GM23338 (cell line): Measurements from ENCODE around the gene IL6R. TPM values are rescaled to one million over a fixed set of nuclear protein-coding genes. Genes with fewer than 3 reads are reported as not detected.

ENCODE experiments used
- ATAC-seq: fragments of 200-7000 bp; cut with Tn5 transposase; 3 replicates; pipeline ENCODE4 v1.9.1; 2020
- DNase-seq: peaks from one replicate; pipeline ENCODE4 v3.0.0-alpha.2; 2015; ENCODE audit warnings: low spot score
- H2AFZ ChIP-seq: fragments of 200-600 bp; sonication (generic); 2 replicates; pipeline ENCODE4 v1.8.0; 2016; ENCODE audit warnings: antibody characterized with exemption, mild to moderate bottlenecking, moderate library complexity
- H3F3A ChIP-seq: fragments of 200-600 bp; sonication (generic); replicated peaks from 2 replicates; pipeline ENCODE4 v1.8.0; 2017; ENCODE audit warnings: antibody characterized with exemption, mixed run types, low read depth
- H3K27ac ChIP-seq: fragments of 200-600 bp; sonication (generic); 2 replicates; pipeline ENCODE4 v1.6.1; 2016; ENCODE audit warnings: low read depth
- H3K27me3 ChIP-seq: fragments of 200-600 bp; sonication (generic); 2 replicates; pipeline ENCODE4 v1.8.0; 2016; ENCODE audit warnings: mild to moderate bottlenecking, mixed run types, moderate library complexity; ENCODE audit not compliant: insufficient read depth
- H3K36me3 ChIP-seq: fragments of 200-600 bp; sonication (generic); 2 replicates; pipeline ENCODE4 v1.8.0; 2016; ENCODE audit warnings: mild to moderate bottlenecking; ENCODE audit not compliant: insufficient read depth
- H3K4me1 ChIP-seq: fragments of 200-600 bp; sonication (generic); 2 replicates; pipeline ENCODE4 v1.8.0; 2016; ENCODE audit warnings: mild to moderate bottlenecking, moderate library complexity; ENCODE audit not compliant: insufficient read depth
- H3K4me2 ChIP-seq: fragments of 200-600 bp; sonication (generic); 2 replicates; pipeline ENCODE4 v1.7.1; 2017; ENCODE audit warnings: mixed run types
- H3K4me3 ChIP-seq: fragments of 200-600 bp; sonication (generic); 2 replicates; pipeline ENCODE4 v1.6.1; 2016; ENCODE audit warnings: mixed run types
- H3K79me2 ChIP-seq: fragments of 200-600 bp; sonication (generic); replicated peaks from 2 replicates; pipeline ENCODE4 v1.8.0; 2017; ENCODE audit warnings: mild to moderate bottlenecking; ENCODE audit not compliant: insufficient read depth
- H3K9me2 ChIP-seq: fragments of 200-600 bp; sonication (generic); 2 replicates; pipeline ENCODE4 v1.8.0; 2017; ENCODE audit not compliant: insufficient read depth
- H4K20me1 ChIP-seq: fragments of 200-600 bp; sonication (generic); replicated peaks from 2 replicates; pipeline ENCODE4 v1.8.0; 2017; ENCODE audit warnings: mild to moderate bottlenecking; ENCODE audit not compliant: insufficient read depth
- H3K27ac Mint-ChIP-seq: 2 replicates; pipeline ENCODE4 v1.8.0; 2020; ENCODE audit warnings: inconsistent platforms, mild to moderate bottlenecking, moderate library complexity, mixed read lengths
- H3K27me3 Mint-ChIP-seq: 3 replicates; pipeline ENCODE4 v1.8.0; 2022; ENCODE audit warnings: low read depth, mild to moderate bottlenecking, moderate library complexity, mixed read lengths, inconsistent platforms; ENCODE audit not compliant: insufficient read depth, poor library complexity
- H3K36me3 Mint-ChIP-seq: 3 replicates; pipeline ENCODE4 v1.8.0; 2021; ENCODE audit warnings: low read depth, mild to moderate bottlenecking, inconsistent platforms, moderate library complexity, mixed read lengths
- H3K4me1 Mint-ChIP-seq: 3 replicates; pipeline ENCODE4 v1.8.0; 2020; ENCODE audit warnings: mild to moderate bottlenecking, inconsistent platforms, mixed read lengths
- H3K4me3 Mint-ChIP-seq: 3 replicates; pipeline ENCODE4 v1.8.0; 2021; ENCODE audit warnings: moderate library complexity, mild to moderate bottlenecking, inconsistent platforms, mixed read lengths
- H3K9me3 Mint-ChIP-seq: 3 replicates; pipeline ENCODE4 v1.8.0; 2020; ENCODE audit warnings: moderate library complexity, mild to moderate bottlenecking, inconsistent platforms, mixed read lengths
- CREB1 ChIP-seq: fragments of 250-450 bp; sonication (Bioruptor Pico); IDR thresholded peaks from 2 replicates; pipeline ENCODE4 v1.5.0; 2020; ENCODE audit warnings: low read depth, mild to moderate bottlenecking, moderate library complexity
- EZH2 ChIP-seq: fragments of 200-600 bp; sonication (generic); IDR thresholded peaks from one replicate; pipeline ENCODE4 v1.8.0; 2017; ENCODE audit warnings: antibody characterized with exemption, mild to moderate bottlenecking, low read depth; ENCODE audit not compliant: unreplicated experiment
- JUNB ChIP-seq: IDR thresholded peaks from one replicate; pipeline ENCODE4 v1.6.1; 2016; ENCODE audit warnings: antibody characterized with exemption; ENCODE audit not compliant: unreplicated experiment
- POLR2AphosphoS5 ChIP-seq: IDR thresholded peaks from 2 replicates; pipeline ENCODE4 v1.6.1; 2016; ENCODE audit warnings: antibody characterized with exemption, low read depth
- polyA plus RNA-seq: library from polyadenylated mRNA; unstranded; fragments of >200 nt; fragmentation: Nextera tagmentation; extraction: Ambion mirVana; gene quantifications from 2 replicates; pipeline ENCODE4 v1.2.1, GENCODE V29; 2016
- total RNA-seq: library from RNA; depleted of rRNA; stranded (reverse); fragments of >200 nt; shearing (Covaris generic); gene quantifications from 2 replicates; pipeline ENCODE4 v1.2.3, GENCODE V29; 2014
- TF ChIP-seq, protein P1 (sequence below): fragments of 250-450 bp; sonication (Bioruptor Pico); IDR thresholded peaks from 2 replicates; pipeline ENCODE4 v1.5.0; 2020; ENCODE audit warnings: mild to moderate bottlenecking, moderate library complexity

The IL6R gene
- total and polyA plus RNA-seq, 2 experiments from 2014 or later: 1.0 to 13.8 TPM

DNA sequence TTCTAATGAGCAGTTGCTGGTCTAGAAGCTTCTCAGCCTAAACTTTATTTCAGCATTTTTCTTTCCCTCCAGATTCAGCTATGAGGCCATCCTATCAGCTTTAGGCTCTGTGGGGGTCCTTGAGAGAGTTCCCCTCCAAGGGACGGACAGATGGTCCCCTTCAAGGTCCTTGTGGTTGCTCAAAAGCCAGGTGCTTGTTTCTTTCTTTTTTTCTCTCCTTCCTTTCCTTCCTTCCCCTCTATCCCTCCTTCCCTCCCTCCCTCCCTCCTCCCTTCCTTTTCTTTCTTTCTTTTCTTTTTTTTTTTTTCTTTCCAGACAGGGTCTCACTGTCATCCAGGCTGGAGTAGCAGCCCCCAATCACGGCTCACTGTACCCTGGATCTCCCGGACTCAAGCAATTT is 1.2 kb upstream of the IL6R start (continued):
- TF ChIP-seq, protein P1, sequence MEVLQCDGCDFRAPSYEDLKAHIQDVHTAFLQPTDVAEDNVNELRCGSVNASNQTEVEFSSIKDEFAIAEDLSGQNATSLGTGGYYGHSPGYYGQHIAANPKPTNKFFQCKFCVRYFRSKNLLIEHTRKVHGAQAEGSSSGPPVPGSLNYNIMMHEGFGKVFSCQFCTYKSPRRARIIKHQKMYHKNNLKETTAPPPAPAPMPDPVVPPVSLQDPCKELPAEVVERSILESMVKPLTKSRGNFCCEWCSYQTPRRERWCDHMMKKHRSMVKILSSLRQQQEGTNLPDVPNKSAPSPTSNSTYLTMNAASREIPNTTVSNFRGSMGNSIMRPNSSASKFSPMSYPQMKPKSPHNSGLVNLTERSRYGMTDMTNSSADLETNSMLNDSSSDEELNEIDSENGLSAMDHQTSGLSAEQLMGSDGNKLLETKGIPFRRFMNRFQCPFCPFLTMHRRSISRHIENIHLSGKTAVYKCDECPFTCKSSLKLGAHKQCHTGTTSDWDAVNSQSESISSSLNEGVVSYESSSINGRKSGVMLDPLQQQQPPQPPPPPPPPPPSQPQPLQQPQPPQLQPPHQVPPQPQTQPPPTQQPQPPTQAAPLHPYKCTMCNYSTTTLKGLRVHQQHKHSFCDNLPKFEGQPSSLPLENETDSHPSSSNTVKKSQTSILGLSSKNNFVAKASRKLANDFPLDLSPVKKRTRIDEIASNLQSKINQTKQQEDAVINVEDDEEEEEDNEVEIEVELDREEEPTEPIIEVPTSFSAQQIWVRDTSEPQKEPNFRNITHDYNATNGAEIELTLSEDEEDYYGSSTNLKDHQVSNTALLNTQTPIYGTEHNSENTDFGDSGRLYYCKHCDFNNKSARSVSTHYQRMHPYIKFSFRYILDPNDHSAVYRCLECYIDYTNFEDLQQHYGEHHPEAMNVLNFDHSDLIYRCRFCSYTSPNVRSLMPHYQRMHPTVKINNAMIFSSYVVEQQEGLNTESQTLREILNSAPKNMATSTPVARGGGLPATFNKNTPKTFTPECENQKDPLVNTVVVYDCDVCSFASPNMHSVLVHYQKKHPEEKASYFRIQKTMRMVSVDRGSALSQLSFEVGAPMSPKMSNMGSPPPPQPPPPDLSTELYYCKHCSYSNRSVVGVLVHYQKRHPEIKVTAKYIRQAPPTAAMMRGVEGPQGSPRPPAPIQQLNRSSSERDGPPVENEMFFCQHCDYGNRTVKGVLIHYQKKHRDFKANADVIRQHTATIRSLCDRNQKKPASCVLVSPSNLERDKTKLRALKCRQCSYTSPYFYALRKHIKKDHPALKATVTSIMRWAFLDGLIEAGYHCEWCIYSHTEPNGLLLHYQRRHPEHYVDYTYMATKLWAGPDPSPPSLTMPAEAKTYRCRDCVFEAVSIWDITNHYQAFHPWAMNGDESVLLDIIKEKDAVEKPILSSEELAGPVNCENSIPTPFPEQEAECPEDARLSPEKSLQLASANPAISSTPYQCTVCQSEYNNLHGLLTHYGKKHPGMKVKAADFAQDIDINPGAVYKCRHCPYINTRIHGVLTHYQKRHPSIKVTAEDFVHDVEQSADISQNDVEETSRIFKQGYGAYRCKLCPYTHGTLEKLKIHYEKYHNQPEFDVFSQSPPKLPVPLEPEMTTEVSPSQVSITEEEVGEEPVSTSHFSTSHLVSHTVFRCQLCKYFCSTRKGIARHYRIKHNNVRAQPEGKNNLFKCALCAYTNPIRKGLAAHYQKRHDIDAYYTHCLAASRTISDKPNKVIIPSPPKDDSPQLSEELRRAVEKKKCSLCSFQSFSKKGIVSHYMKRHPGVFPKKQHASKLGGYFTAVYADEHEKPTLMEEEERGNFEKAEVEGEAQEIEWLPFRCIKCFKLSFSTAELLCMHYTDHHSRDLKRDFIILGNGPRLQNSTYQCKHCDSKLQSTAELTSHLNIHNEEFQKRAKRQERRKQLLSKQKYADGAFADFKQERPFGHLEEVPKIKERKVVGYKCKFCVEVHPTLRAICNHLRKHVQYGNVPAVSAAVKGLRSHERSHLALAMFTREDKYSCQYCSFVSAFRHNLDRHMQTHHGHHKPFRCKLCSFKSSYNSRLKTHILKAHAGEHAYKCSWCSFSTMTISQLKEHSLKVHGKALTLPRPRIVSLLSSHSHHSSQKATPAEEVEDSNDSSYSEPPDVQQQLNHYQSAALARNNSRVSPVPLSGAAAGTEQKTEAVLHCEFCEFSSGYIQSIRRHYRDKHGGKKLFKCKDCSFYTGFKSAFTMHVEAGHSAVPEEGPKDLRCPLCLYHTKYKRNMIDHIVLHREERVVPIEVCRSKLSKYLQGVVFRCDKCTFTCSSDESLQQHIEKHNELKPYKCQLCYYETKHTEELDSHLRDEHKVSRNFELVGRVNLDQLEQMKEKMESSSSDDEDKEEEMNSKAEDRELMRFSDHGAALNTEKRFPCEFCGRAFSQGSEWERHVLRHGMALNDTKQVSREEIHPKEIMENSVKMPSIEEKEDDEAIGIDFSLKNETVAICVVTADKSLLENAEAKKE (CRISPR knock-in tag): no peak
- no peak for TF ChIP-seq POLR2AphosphoS5
- TF ChIP-seq CREB1: no peak
- no peak for TF ChIP-seq JUNB

DNA sequence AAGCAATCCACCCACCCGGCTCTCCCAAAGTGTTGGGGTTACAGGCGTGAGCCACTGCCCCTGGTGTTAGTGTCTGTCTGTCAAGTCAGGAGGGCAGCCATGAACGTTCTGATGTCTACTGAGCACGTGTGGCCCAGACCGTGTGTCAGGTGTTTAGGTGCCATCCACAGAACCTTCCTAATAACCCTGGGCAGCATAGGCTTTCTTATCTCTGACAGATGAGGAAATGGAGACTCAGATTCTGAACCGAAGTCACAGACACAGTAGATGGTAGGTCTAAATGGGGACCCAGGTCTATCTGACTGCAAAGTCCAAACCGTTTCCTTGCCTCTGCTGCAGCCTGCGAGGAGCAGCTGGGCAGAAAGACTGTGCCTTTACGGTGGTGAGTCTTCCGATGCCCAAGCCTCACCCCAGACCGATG is 622 bp upstream of the IL6R start:
- Mint-ChIP-seq H3K27ac (no peak overlapping the region), H3K4me1 (peaks cover 14% of the 10 kb centered on the region), H3K9me3 (no peaks in the 10 kb centered on the region), H3K27me3 (peaks cover 45% of the 10 kb centered on the region), H3K36me3 (no peaks in the 10 kb centered on the region; the same call in 2 of the 3 replicates), H3K4me3 (peak overlapping the region; percentile 74)
- Histone ChIP-seq H3K4me1 (peaks cover 12% of the 10 kb centered on the region), H3K9me2 (no peaks in the 10 kb centered on the region), H3K4me2 (peak overlapping the region; percentile 87), H3K79me2 (no peaks in the 10 kb centered on the region), H3K27me3 (peaks cover 42% of the 10 kb centered on the region), H3F3A (0 out of 2 replicates have a peak, but pooled peaks cover 6% of the 10 kb centered on the region), H4K20me1 (no peaks in the 10 kb centered on the region), H3K4me3 (peak overlapping the region; percentile 70), H2AFZ (peak overlapping the region; percentile 99), H3K27ac (no peak overlapping the region), H3K36me3 (no peaks in the 10 kb centered on the region)
- DNase-seq (no peak), ATAC-seq (no peak)
- TF ChIP-seq JUNB: no peak
- TF ChIP-seq EZH2: peak; percentile 23
